ENCODE data around the gene TACC2.

- TF ChIP-seq POLR2A (IDR thresholded peaks at IDR 0.05) (no peak), CTCF (IDR thresholded peaks at IDR 0.05) (no peak), EP300 (IDR thresholded peaks at IDR 0.05) (no peak), POLR2AphosphoS5 (IDR thresholded peaks at IDR 0.05) (no peak)
Measured at GRCh38 chr10:122148876-122149560, 160.1 kb downstream of the TACC2 start.

All from suprapubic skin (tissue), 4 donors.